KMS-11 (cell line): ENCODE data around the gene AUTS2.

Experiments
- H2AFZ ChIP-seq: fragments of 200-600 bp; sonication (generic); 2 replicates; pipeline ENCODE4 v1.6.1; 2016; ENCODE audit warnings: antibody characterized with exemption, mixed run types, low read depth
- H3K27ac ChIP-seq: fragments of 200-600 bp; sonication (generic); 2 replicates; pipeline ENCODE4 v1.6.1; 2016; ENCODE audit warnings: mild to moderate bottlenecking, mixed run types
- H3K27me3 ChIP-seq: fragments of 200-600 bp; sonication (generic); 2 replicates; pipeline ENCODE4 v1.6.1; 2017; ENCODE audit warnings: mild to moderate bottlenecking, low read depth, mixed run types, moderate library complexity; ENCODE audit not compliant: insufficient read depth
- H3K36me3 ChIP-seq: fragments of 200-600 bp; sonication (generic); 2 replicates; pipeline ENCODE4 v1.6.1; 2017; ENCODE audit warnings: mild to moderate bottlenecking, mixed run types; ENCODE audit not compliant: insufficient read depth
- H3K4me1 ChIP-seq: fragments of 200-600 bp; sonication (generic); 2 replicates; pipeline ENCODE4 v1.6.1; 2016; ENCODE audit warnings: mild to moderate bottlenecking, low read depth, mixed run types; ENCODE audit not compliant: poor library complexity, severe bottlenecking
- H3K4me2 ChIP-seq: fragments of 200-600 bp; sonication (generic); 2 replicates; pipeline ENCODE4 v1.7.0; 2016; ENCODE audit warnings: mild to moderate bottlenecking, mixed run types
- H3K4me3 ChIP-seq: fragments of 200-600 bp; sonication (generic); IDR thresholded peaks from 2 replicates; pipeline ENCODE4 v1.6.1; 2017; ENCODE audit warnings: low read depth, low read length, mixed read lengths; ENCODE audit not compliant: insufficient read depth
- H3K79me2 ChIP-seq: fragments of 200-600 bp; sonication (generic); 2 replicates; pipeline ENCODE4 v1.6.1; 2016; ENCODE audit warnings: low read depth, mixed run types; ENCODE audit not compliant: insufficient read depth
- H3K9ac ChIP-seq: fragments of 200-600 bp; sonication (generic); 2 replicates; pipeline ENCODE4 v1.6.1; 2016; ENCODE audit warnings: mild to moderate bottlenecking, mixed run types
- H4K20me1 ChIP-seq: fragments of 200-600 bp; sonication (generic); 2 replicates; pipeline ENCODE4 v1.6.1; 2016; ENCODE audit warnings: mild to moderate bottlenecking, mixed run types; ENCODE audit not compliant: insufficient read depth
- TF ChIP-seq, protein P1 (sequence below): fragments of 200-600 bp; sonication (generic); conservative IDR thresholded peaks from 2 replicates; pipeline ENCODE4 v1.6.1; 2017; ENCODE audit warnings: low read depth, mild to moderate bottlenecking, antibody characterized with exemption, low read length, moderate library complexity, mixed read lengths

AUTS2 gene

DNA sequence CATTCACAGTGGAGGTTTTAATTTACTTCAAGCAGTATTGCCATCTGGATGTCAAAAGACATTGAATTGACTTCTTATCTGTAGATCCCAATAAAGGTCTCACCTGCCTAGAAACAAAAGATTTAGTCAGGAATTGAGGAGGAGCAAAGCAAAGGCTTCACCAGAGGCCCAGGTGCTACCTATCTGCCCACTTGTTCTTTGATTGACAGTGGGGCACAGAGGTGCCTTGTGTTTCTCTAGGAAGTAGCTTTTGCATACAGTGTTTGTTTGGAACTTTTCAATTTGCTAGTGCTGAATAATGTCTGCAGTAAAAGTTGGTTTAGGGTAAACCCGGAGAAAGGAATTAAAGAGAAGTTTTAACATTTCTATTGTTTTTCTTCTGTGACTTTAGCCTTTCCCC, 40.4 kb downstream of the AUTS2 start:
- TF ChIP-seq, protein P1, sequence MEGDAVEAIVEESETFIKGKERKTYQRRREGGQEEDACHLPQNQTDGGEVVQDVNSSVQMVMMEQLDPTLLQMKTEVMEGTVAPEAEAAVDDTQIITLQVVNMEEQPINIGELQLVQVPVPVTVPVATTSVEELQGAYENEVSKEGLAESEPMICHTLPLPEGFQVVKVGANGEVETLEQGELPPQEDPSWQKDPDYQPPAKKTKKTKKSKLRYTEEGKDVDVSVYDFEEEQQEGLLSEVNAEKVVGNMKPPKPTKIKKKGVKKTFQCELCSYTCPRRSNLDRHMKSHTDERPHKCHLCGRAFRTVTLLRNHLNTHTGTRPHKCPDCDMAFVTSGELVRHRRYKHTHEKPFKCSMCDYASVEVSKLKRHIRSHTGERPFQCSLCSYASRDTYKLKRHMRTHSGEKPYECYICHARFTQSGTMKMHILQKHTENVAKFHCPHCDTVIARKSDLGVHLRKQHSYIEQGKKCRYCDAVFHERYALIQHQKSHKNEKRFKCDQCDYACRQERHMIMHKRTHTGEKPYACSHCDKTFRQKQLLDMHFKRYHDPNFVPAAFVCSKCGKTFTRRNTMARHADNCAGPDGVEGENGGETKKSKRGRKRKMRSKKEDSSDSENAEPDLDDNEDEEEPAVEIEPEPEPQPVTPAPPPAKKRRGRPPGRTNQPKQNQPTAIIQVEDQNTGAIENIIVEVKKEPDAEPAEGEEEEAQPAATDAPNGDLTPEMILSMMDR, result no peak
- H3K9ac ChIP-seq, result no peak overlapping the region
- H3K4me2 ChIP-seq, result no peak overlapping the region
- H3K36me3 ChIP-seq, result no peaks in the 10 kb centered on the region
- H3K79me2 ChIP-seq, result no peaks in the 10 kb centered on the region
- H3K4me3 ChIP-seq, result no peak overlapping the region
- H3K27ac ChIP-seq, result no peak overlapping the region
- H3K4me1 ChIP-seq, result peaks cover 8% of the 10 kb centered on the region
- no peaks in the 10 kb centered on the region for H3K27me3 ChIP-seq
- no peak overlapping the region for H2AFZ ChIP-seq
- no peaks in the 10 kb centered on the region for H4K20me1 ChIP-seq

DNA sequence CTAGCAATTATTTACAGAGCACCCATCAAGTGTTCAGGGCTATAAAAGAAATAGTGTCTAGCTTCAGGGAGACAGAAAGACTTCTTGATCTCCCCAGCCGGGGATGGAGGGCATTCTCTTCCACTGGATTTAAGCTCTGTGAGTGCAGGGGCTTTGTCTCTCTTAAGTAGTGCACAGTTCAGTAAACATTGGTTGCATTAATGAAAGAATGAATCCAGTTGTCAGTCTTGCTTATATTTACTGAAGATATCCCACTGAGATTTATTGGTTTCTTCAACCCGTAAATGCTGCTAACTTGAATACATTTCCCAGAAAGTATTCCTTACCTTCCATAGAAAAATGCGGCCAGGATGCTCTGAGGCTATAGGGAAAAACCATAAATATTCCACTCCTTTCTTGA, 41.9 kb downstream of the AUTS2 start:
- Histone ChIP-seq H2AFZ (no peak overlapping the region), H3K4me2 (no peak overlapping the region), H3K9ac (no peak overlapping the region), H3K79me2 (no peaks in the 10 kb centered on the region), H3K4me3 (no peak overlapping the region), H3K27me3 (no peaks in the 10 kb centered on the region), H3K36me3 (no peaks in the 10 kb centered on the region), H3K27ac (no peak overlapping the region), H3K4me1 (peaks cover 8% of the 10 kb centered on the region), H4K20me1 (no peaks in the 10 kb centered on the region)
- TF ChIP-seq, protein P1, result no peak

DNA sequence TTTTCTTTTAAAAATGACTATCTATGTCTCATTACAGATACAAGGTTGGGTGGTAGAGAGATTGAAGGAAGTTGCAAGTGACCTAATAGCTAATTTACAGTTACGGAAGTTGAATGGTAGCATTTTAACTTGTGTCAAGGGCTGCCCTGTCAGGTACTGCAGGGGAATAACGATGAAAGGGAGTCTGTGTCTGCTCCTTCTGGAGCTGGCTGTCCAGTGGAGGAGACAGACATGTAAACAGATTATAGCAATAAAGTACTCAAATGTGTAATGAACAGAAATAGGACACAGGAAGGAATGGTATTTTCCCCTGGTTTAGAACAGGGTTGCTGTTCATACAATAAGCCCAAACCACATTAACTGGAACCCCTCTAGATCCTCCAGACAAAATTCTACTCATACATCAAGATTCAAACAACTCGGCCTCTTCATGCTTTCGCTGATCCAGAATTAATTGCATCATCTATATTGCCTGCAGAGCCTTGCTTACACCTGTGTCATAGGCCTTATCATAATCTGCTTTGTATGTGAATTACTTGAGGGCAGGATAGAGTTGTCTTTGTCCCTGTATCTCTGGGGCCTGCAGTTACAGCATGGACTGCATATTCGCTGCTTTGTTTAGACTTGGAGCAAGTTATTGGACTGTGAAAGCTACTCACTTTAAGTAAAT, 42.8 kb downstream of the AUTS2 start:
- Histone ChIP-seq H3K4me1 (peaks cover 8% of the 10 kb centered on the region), H3K79me2 (no peaks in the 10 kb centered on the region), H3K4me2 (no peak overlapping the region)

DNA sequence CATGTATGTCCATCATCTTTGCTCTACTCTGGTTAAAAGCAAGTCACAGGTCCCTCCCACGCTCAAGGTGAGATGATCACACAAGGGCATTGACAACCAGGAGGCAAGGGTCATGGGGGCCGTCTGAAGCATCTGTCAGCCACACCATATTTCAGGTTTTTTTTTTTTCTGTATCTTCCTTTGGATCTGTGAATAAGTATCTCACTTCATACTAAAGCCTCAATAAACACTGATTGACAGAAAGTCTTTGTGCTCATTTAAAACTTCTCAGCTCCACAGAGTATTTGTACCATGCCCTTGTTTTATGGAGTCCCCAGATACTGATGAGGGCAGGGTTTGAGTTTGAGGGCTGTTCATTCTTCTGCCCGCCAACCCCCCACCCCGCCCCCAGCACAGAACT, 45.0 kb downstream of the AUTS2 start:
- H3K9ac ChIP-seq, result no peak overlapping the region
- no peaks in the 10 kb centered on the region for H3K79me2 ChIP-seq
- peaks cover 8% of the 10 kb centered on the region for H3K4me1 ChIP-seq
- H4K20me1 ChIP-seq, result no peaks in the 10 kb centered on the region
- H2AFZ ChIP-seq, result no peak overlapping the region
- H3K4me2 ChIP-seq, result no peak overlapping the region
- no peak overlapping the region for H3K27ac ChIP-seq
- TF ChIP-seq, protein P1, result no peak
- no peaks in the 10 kb centered on the region for H3K27me3 ChIP-seq
- H3K4me3 ChIP-seq, result no peak overlapping the region
- H3K36me3 ChIP-seq, result no peaks in the 10 kb centered on the region

More for the DNA sequence above, 42.8 kb downstream of the AUTS2 start:
- Histone ChIP-seq H4K20me1 (no peaks in the 10 kb centered on the region), H3K27ac (no peak overlapping the region), H3K36me3 (no peaks in the 10 kb centered on the region), H3K9ac (no peak overlapping the region), H3K27me3 (no peaks in the 10 kb centered on the region), H3K4me3 (no peak overlapping the region), H2AFZ (no peak overlapping the region)
- TF ChIP-seq, protein P1, result no peak
